H9 (cell line): Measurements from ENCODE around the gene SLC6A8. TPM values are rescaled to one million over a fixed set of nuclear protein-coding genes. Genes with fewer than 3 reads are reported as not detected.

Experiments used
- DNase-seq: peaks from one replicate; pipeline ENCODE4 v3.0.0-alpha.2; 2017
- H2AFZ ChIP-seq: one replicate; pipeline ENCODE4 v1.6.1; 2013; ENCODE audit warnings: mild to moderate bottlenecking, low read length, control low read depth, moderate library complexity
- H2AK5ac ChIP-seq: 2 replicates; pipeline ENCODE4 v1.6.1; 2013; ENCODE audit warnings: low read length, control low read depth, mixed read lengths; ENCODE audit not compliant: insufficient read length
- H2BK120ac ChIP-seq: one replicate; pipeline ENCODE4 v1.6.1; 2013; ENCODE audit warnings: low read depth, mild to moderate bottlenecking, low read length, control low read depth, inconsistent platforms; ENCODE audit not compliant: poor library complexity, severe bottlenecking
- H2BK12ac ChIP-seq: 2 replicates; pipeline ENCODE4 v1.6.1; 2013; ENCODE audit warnings: low read length, control low read depth, mixed read lengths, low read depth; ENCODE audit not compliant: insufficient read length
- H2BK15ac ChIP-seq: 2 replicates; pipeline ENCODE4 v1.6.1; 2013; ENCODE audit warnings: low read depth, low read length, control low read depth
- H2BK20ac ChIP-seq: one replicate; pipeline ENCODE4 v1.6.1; 2013; ENCODE audit warnings: low read depth, mild to moderate bottlenecking, low read length, control low read depth, inconsistent platforms; ENCODE audit not compliant: poor library complexity, severe bottlenecking
- H2BK5ac ChIP-seq: 2 replicates; pipeline ENCODE4 v1.6.1; 2013; ENCODE audit warnings: low read length, control low read depth, mixed read lengths; ENCODE audit not compliant: insufficient read length
- H3K14ac ChIP-seq: 2 replicates; pipeline ENCODE4 v1.6.1; 2013; ENCODE audit warnings: low read length, control low read depth; ENCODE audit not compliant: insufficient read depth
- H3K18ac ChIP-seq: 2 replicates; pipeline ENCODE4 v1.6.1; 2013; ENCODE audit warnings: low read depth, mild to moderate bottlenecking, mixed read lengths, low read length, control low read depth; ENCODE audit not compliant: insufficient read length
- H3K23ac ChIP-seq: 2 replicates; pipeline ENCODE4 v1.6.1; 2013; ENCODE audit warnings: low read length, control low read depth, mixed read lengths, low read depth; ENCODE audit not compliant: insufficient read length
- H3K23me2 ChIP-seq: 2 replicates; pipeline ENCODE4 v1.6.1; 2013; ENCODE audit warnings: low read depth, mild to moderate bottlenecking, mixed read lengths, low read length, control low read depth; ENCODE audit not compliant: insufficient read length, poor library complexity, severe bottlenecking
- H3K27ac ChIP-seq: 2 replicates; pipeline ENCODE4 v1.5.1; 2013; ENCODE audit warnings: low read length, control low read depth, mixed read lengths, low read depth; ENCODE audit not compliant: insufficient read length
- H3K27me3 ChIP-seq: 2 replicates; pipeline ENCODE4 v1.6.1; 2013; ENCODE audit warnings: low read length, control low read depth, inconsistent platforms; ENCODE audit not compliant: insufficient read depth
- H3K4ac ChIP-seq: 2 replicates; pipeline ENCODE4 v1.6.1; 2013; ENCODE audit warnings: low read depth, mild to moderate bottlenecking, control low read depth, inconsistent platforms, low read length, moderate library complexity
- H3K4me1 ChIP-seq: 2 replicates; pipeline ENCODE4 v1.6.1; 2013; ENCODE audit warnings: low read length, control low read depth, inconsistent platforms; ENCODE audit not compliant: insufficient read depth
- H3K4me2 ChIP-seq: 2 replicates; pipeline ENCODE4 v1.6.1; 2013; ENCODE audit warnings: low read length, control low read depth, mixed read lengths; ENCODE audit not compliant: insufficient read length, insufficient read depth
- H3K56ac ChIP-seq: 2 replicates; pipeline ENCODE4 v1.6.1; 2013; ENCODE audit warnings: low read depth, mild to moderate bottlenecking, mixed read lengths, low read length, control low read depth; ENCODE audit not compliant: insufficient read length
- H3K79me1 ChIP-seq: 2 replicates; pipeline ENCODE4 v1.6.1; 2013; ENCODE audit warnings: low read depth, mild to moderate bottlenecking, moderate library complexity, low read length, control low read depth, inconsistent platforms; ENCODE audit not compliant: insufficient read depth, poor library complexity, severe bottlenecking
- H3K79me2 ChIP-seq: 2 replicates; pipeline ENCODE4 v1.6.1; 2013; ENCODE audit warnings: low read length, control low read depth, inconsistent platforms; ENCODE audit not compliant: insufficient read depth
- H3K9ac ChIP-seq: 2 replicates; pipeline ENCODE4 v1.6.1; 2013; ENCODE audit warnings: low read length, control low read depth, mixed read lengths; ENCODE audit not compliant: insufficient read length; ENCODE audit errors: extremely low read depth
- H3K9me3 ChIP-seq: one replicate; pipeline ENCODE4 v1.6.1; 2013; ENCODE audit warnings: low read depth, low read length, inconsistent platforms; ENCODE audit not compliant: control insufficient read depth
- H3T11ph ChIP-seq: one replicate; pipeline ENCODE4 v1.6.1; 2013; ENCODE audit warnings: mild to moderate bottlenecking, low read length, control low read depth, inconsistent platforms
- H4K20me1 ChIP-seq: one replicate; pipeline ENCODE4 v1.6.1; 2013; ENCODE audit not compliant: control insufficient read depth, insufficient read length, insufficient read depth
- H4K5ac ChIP-seq: 2 replicates; pipeline ENCODE4 v1.6.1; 2013; ENCODE audit warnings: low read depth, mild to moderate bottlenecking, mixed read lengths, low read length, control low read depth; ENCODE audit not compliant: insufficient read length
- H4K8ac ChIP-seq: replicated peaks from 2 replicates; pipeline ENCODE4 v1.6.1; 2013; ENCODE audit warnings: low read length, control low read depth, mixed read lengths, low read depth; ENCODE audit not compliant: insufficient read length
- H4K91ac ChIP-seq: 2 replicates; pipeline ENCODE4 v1.6.1; 2013; ENCODE audit warnings: low read depth, mild to moderate bottlenecking, moderate library complexity, mixed read lengths, low read length, control low read depth; ENCODE audit not compliant: insufficient read length
- H3K27ac Mint-ChIP-seq, 3 experiments: 2 replicates in 2 of 3; 3 replicates in 1 of 3; pipeline ENCODE4 v1.8.0; 2020 to 2021; ENCODE audit warnings: mixed read lengths in 3 of 3, mild to moderate bottlenecking in 1 of 3, moderate library complexity in 1 of 3
- H3K27me3 Mint-ChIP-seq: 2 replicates; pipeline ENCODE4 v1.8.0; 2021; ENCODE audit warnings: low read depth, mild to moderate bottlenecking, moderate library complexity, mixed read lengths
- H3K36me3 Mint-ChIP-seq, 3 experiments: 2 replicates in 2 of 3; 3 replicates in 1 of 3; pipeline ENCODE4 v1.8.0; 2020 to 2021; ENCODE audit warnings: low read depth in 3 of 3, mixed read lengths in 3 of 3; ENCODE audit not compliant: insufficient read depth in 1 of 3
- H3K4me1 Mint-ChIP-seq, 2 experiments: 2 replicates each; pipeline ENCODE4 v1.8.0; 2020; ENCODE audit warnings: mixed read lengths in 2 of 2
- H3K4me3 Mint-ChIP-seq, 2 experiments: 2 replicates in 1 of 2; 3 replicates in 1 of 2; pipeline ENCODE4 v1.8.0; 2020 to 2021; ENCODE audit warnings: mild to moderate bottlenecking in 2 of 2, mixed read lengths in 2 of 2, moderate library complexity in 1 of 2
- H3K9me3 Mint-ChIP-seq, 2 experiments: 2 replicates in 1 of 2; 3 replicates in 1 of 2; pipeline ENCODE4 v1.8.0; 2020; ENCODE audit warnings: mild to moderate bottlenecking in 2 of 2, mixed read lengths in 2 of 2, moderate library complexity in 1 of 2
- CTCF ChIP-seq: fragments of 200-600 bp; sonication (generic); conservative IDR thresholded peaks from 3 replicates; pipeline ENCODE4 v1.8.0; 2021; ENCODE audit warnings: antibody characterized with exemption, mild to moderate bottlenecking
- WGBS: extraction: QIAGEN DNeasy Blood & Tissue Kit; methylation state at CpG from one replicate; pipeline ENCODE4 v1.1.7; 2013; ENCODE audit warnings: missing lambda C conversion rate, low lambda C conversion rate, mixed read lengths; ENCODE audit not compliant: insufficient read length; ENCODE audit errors: extremely low coverage; 5-methylcytosine and 5-hydroxymethylcytosine counted together
- total RNA-seq: library from RNA; stranded (reverse); gene quantifications from 2 replicates; pipeline ENCODE4 v1.2.1, GENCODE V29; 2021

Gene SLC6A8
- total RNA-seq, 1 experiment from 2014 or later: 229 TPM

- Histone ChIP-seq H2BK12ac (no peak overlapping the region), H2BK20ac (no peak overlapping the region), H3K23me2 (peaks cover 11% of the 10 kb centered on the region), H4K5ac (no peak overlapping the region), H3K9me3 (peaks cover 39% of the 10 kb centered on the region), H3T11ph (no peak overlapping the region), H4K8ac (no peak overlapping the region), H3K27ac (no peak overlapping the region), H4K91ac (no peak overlapping the region), H2AFZ (no peak overlapping the region), H4K20me1 (no peaks in the 10 kb centered on the region), H3K79me2 (no peaks in the 10 kb centered on the region), H3K27me3 (peaks cover 48% of the 10 kb centered on the region), H3K4ac (no peak overlapping the region), H3K9ac (no peak overlapping the region), H2BK120ac (no peak overlapping the region), H3K14ac (no peak overlapping the region), H2AK5ac (no peak overlapping the region), H3K56ac (no peak overlapping the region), H3K23ac (no peak overlapping the region), H2BK15ac (no peak overlapping the region), H3K18ac (no peak overlapping the region), H2BK5ac (no peak overlapping the region), H3K79me1 (no peaks in the 10 kb centered on the region), H3K4me2 (peak overlapping the region; percentile 53), H3K4me1 (no peaks in the 10 kb centered on the region; the same call in 1 of the 2 replicates)
- peaks cover 8 to 12% of the 10 kb centered on the region in 2 experiments for H3K4me1 Mint-ChIP-seq
- H3K27me3 Mint-ChIP-seq: peaks cover 76% of the 10 kb centered on the region
- no CpG with 5 or more reads among the region's 48 CpGs for WGBS
- H3K27ac Mint-ChIP-seq: peak overlapping the region in 1 of 3 experiments; percentile 52; a peak in 1 of 7 replicates
- H3K9me3 Mint-ChIP-seq: peaks cover 42 to 68% of the 10 kb centered on the region in 2 experiments
- no peak for TF ChIP-seq CTCF
- H3K36me3 Mint-ChIP-seq: peaks cover 0 to 7% (median 2%) of the 10 kb centered on the region in 3 experiments; a peak in 3 of 7 replicates
- peak overlapping the region; percentile 48 to 79 for H3K4me3 Mint-ChIP-seq
- DNase-seq: peak; percentile 20
Observed at GRCh38 chrX:153642655-153643430, 44.9 kb upstream of the SLC6A8 start.
